HG03196 (cell line): Measurements from ENCODE around the gene HPD.
"Not testable (repeated sequence)": the region's sequence is repeated elsewhere in the genome, so short reads cannot be mapped to it uniquely, and the experiment has no call there.

Experiments
- ATAC-seq: cut with Tn5 transposase; IDR thresholded peaks from one replicate; pipeline ENCODE4 v1.9.1; 2021; ENCODE audit not compliant: unreplicated experiment

The HPD gene

DNA sequence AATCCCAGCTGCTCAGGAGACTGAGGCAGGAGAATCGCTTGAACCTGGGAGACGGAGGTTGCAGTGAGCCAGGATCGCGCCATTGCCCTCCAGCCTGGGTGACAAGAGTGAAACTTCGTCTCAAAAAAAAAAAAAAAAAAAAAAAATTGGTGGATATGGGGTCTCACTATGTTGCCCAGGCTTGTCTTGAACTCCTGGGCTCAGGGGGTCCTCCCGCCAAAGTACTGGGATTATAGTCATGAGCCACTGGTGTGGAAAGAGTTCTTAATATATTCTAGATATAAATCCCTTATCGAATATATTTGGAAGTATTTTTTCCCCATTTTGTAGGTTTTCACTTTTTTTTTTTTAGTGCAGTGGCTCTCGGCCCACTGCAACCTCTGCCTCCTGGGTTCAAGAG, 10.6 kb upstream of the HPD start:
- not testable (repeated sequence) for ATAC-seq

DNA sequence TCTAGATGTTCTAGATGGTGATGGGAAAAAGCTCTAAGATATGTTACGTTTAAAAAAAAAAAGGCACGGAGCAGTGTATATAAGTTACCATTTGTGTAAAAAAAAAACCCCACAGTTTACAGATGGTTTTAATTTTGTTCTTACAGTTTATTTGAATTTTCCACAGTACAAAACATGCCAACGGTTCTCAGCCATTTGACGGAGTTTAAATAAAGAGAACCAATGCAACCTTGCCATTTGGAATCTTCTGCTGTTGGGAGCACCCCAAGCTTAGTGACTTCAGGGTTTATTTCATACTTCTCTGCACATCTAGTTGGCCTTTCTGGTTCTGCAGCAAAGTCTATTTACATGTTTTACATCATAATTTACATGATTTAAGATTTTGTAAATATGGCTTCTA, 7.7 kb upstream of the HPD start:
- no peak for ATAC-seq

DNA sequence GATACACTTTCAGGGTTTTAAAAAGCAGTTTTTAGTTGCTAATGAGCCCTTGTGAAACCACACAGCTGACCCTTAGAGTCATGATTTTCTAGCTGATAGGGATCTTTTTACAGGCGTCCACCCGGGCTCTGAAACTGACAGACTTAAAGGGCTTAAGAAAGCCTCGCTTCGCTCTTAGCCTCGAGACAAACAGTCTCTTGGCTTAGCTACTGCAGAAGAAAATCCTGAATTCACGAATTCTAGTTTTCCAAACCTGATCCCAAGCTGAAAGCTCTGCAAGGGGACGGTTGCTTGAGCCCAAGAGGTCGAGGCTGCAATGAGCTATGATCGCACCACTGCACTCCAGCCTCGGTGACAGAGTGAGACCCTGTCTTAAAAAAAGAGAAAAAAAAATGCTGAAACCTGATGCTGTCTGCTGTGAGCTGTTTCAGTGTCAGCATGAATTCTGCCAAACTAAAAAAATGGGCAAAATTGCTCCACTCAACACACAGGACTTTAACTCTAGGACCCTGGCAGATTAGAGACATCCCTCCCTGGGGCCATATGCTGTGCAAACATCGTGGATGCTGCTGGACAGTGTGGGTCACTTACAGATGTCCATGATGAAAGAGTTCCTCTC, 3.1 kb upstream of the HPD start:
- no peak for ATAC-seq

DNA sequence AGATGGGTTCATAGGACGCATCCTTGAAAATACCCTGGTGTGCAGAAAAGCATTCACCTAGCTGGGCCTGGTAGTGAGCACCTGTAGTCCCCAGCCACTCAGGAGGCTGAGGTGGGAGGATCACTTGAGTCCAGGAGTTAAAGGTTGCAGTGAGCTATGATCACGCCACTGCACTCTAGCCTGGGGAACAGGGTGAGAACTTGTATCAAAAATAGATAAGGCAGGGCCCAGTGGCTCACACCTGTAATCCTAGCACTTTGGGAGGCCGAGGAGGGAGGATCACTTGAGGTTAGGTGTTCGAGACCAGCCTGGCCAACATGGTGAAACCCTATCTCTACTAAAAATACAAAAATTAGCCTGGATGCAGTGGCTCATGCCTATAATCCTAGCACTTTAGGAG, 2.0 kb upstream of the HPD start:
- not testable (repeated sequence) for ATAC-seq

DNA sequence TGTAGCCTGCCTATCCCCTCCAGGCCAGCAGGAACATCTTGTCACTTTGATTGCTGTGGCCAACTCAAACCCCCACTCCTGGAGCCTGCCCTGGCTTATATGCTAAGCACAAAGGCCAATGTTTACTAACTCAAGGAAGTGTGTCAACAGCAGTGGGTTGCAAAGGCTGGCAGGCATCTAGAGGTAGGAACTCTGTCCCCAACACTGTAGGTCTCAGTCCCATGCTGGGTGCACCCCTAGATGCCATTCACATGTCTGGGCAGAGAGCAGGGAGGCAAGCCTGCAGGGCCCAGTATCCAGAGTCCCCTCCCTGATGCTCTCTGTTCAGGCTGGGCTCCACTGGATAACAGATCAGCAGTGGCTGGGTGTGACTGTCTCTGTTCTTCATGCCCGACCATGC, 1.6 kb upstream of the HPD start:
- no peak for ATAC-seq

DNA sequence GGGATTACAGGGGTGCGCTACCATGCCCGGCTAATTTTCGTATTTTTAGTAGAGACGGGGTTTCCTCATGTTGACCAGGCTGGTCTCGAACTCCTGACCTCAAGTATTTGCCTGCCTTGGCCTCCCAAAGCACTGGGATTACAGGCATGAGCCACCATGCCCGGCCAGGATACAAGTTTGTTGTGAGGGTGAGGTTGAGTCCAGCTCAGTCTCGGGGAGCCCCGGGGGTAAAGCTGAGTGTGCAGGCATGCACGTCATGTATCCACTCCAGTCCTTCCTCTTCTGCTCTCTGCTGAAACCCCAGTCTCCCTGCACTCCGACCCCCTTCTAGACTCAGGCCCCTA, 369 bp downstream of the HPD start:
- no peak for ATAC-seq

DNA sequence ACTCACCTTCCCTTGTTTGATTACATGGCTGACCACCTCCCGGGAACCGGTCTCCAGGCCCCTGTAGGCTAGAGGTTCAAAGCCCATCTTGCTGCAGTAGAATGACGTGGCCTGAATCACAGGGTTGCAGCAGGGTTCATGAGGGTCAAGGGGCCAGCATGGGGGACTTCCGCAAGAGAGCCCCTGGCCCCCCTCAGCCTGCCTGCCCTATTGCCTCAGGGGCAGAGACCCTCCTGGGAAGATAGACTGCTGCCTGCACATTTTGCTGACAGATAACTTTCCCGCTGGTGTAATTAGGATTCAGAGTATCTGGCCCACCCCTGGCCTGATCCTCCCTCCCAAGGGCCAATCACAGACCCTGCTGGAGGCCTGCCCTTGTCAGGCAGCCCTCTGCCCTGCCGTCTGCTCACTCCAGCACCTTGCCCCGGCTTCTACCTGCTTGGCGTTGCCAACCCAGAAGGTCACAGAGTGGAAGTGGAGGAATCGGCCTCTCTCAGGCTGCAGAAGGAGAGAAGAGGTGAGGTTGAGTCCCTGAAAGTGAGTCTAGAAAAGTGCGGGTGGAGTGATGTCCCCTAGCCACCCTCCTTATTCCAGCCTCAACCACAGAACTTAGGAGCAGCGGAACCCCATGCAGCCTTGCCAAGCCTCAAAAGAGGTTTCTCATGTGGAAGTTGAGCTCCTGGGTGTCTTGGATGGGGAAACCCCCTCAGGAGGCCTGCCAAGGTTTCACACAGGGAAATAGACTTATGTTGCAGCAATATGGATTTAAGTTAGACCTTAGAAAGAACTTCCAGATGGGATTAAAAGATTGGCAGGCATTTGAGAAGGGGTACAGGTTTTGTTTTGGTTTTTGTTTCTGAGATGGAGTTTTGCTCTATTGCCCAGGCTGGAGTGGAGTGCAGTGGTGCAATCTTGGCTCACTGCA, 1.1 kb downstream of the HPD start:
- no peak for ATAC-seq

DNA sequence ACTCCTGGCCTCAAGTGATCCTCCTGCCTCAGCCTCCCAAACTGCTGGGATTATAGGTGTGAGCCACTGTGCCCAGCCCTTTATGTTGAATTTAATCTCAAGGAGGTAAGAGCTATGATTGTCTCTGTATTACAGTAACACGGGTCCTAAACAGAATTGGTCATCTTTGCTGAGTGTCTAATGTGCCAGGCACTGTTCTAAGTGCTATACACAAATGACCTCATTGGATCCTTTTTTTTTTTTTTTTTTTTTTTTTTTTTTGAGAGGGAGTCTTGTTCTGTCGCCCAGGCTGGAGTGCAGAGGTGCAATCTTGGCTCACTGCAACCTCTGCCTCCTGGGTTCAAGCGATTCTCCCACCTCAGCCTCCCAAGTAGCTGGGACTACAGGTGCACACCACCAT, 6.3 kb downstream of the HPD start:
- not testable (repeated sequence) for ATAC-seq

DNA sequence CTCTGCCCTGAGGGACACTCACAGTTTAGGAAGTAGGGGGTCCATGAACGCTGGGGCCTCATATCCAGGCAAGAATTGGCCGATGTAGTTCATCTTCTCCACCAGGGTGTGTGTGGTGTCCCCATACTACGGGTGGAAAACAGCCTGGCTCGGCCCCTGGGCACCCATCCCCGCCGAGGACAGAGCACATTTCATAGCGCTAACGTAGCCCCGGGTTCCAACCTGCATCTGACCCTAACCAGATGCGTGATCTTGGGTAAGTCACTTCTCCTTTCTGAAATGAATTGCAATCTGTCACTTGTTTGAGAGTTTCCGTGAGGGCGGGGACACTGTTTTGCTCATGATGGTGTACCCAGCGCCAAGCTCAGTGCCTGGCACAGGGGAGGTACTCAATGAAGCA, 9.0 kb downstream of the HPD start:
- no peak for ATAC-seq

DNA sequence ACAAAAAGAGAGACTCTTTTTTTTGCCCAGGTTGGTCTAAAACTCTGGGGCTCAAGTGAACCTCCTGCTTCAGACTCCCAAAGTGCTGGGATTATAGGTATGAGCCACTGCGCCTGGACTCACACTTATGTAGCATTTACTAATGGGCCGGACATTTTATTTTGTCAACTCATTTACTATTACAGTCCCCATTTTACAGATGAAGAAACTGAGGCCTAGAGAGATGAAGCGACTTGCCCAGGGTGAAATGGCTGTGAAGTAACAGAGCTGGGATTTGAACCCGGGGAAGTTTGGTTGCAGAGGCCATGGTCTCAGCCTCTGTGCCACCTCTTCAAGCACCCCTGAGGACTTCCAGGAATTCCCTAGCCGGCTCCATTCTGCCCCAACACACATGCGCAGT, 9.4 kb downstream of the HPD start:
- no peak for ATAC-seq

DNA sequence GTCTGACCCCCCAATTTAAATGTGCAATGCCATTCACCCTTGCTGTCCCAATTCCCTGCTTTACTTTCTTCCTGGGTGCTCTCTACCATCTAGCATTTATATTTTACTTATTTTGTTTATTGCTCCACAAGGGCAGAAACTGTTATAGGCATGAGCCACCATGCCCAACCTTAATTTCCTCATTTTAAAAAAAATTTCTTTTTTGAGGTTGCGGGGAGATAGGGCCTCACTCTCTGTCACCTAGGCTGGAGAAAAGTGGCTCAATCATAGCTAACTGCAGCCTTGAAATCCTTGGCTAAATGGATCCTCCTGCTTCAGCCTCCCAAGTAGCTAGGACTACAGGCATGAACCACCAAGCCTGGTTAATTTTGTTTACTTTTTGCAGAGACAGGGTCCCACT, 13.0 kb downstream of the HPD start:
- no peak for ATAC-seq

DNA sequence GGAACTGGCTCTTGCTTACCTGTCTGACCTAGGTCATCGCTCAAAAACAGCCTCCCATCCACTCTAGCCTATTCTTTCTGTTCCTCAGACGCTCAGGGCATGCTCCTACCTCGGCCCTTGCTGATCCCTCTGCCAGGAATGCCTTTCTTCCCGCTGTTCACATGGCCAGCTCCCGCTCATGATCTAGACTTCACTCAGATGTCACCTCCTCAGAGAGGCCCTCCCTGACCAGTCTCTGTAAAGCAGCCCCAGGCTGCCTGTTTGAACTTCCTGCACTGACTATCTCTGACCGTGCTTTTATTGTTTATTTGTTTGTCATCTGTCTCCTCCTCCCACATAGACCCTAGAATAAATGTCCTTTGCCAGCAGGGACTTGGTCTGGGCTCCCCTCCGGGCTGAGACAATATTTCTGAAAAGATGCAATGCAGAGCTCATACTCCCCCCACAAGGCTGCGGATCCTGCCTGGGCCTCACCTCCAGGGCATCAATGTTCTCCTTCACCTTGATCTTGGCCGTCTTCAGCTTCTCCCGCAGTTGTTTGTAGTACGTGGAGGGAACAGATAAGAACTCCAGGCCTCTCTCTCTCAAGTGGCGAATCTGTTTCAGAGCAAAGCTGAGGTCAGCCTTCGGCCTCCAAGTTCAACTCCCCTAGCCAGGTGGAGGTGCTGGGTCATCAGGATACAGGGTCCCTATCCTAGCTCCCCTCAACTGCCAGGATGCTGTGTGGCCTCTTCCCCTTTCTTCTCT, 15.2 kb downstream of the HPD start:
- ATAC-seq = no peak

DNA sequence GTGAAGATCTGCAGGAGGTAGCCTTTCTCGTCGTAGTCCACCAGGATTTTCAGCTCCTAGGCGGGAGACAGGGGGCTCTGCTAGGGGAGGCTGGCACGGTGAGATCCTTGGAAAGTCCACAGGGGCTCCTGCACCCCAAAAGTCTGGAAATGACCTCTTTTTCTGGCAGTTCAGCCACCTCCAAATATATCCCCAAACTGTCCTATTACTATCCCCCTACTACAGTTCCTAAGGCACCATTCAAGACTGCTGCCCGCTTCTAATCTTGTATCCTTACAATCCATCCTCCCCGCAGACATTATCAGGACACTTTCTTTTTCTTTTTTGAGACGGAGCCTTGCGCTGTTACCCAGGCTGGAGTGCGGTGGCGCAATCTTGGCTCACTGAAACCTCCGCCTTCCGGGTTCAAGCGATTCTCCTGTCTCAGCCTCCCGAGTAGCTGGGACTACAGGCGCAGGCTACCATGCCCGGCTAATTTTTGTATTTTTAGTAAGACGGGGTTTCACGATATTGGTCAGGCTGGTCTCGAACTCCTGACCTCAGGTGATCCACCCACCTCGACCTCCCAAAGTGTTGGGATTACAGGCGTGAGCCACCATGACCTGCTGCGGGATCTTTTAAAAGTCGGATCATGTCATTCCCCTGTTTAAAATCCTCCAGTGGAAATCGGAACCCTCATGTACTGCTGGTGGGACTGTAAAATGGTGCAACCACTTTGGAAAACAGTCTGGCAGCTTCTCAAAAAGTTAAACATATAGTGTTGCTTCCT, 18.5 kb downstream of the HPD start:
- ATAC-seq = no peak

DNA sequence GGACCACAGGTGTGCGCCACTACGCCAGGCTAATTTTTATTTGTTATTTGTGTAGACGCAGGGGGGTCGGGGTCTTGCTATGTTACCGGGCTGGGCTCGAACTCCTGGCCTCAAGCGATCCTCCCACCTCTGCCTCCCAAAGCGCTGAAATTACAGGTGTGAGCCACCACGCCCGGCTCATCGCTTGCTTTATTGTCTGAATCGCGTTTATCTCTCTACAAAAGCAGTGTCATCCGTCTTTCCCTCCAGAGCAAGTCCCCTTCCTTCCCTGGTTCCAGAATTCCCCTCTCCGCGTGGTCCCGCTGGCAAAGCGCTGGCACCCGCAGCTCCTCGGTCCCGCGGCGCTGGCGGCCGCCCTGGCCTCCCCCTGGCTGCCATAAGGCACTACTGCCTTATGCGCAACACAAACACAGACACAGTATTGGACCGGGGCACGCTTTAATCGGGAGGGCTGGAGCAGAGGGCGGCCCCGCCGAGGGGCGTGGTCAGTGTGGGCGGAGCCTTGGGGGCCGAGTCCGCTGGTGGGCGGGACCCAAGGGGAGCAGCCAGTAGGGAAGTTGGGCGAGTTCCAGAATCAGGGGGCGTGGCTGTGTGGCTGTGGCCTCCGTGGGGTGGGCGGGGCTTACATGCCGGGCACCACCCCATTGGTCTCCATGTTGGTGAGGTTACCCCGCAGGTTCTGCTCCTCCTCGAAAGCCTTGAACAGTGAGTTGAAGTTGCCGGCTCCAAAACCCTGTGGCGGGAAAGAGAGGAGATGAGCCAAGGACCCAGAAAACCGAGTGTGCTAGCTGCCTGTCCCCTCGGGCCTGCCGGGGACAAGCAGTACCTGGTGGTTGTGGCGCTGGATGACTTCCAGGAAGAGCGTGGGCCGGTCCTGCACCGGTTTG, 19.3 kb downstream of the HPD start:
- peak; percentile 93 for ATAC-seq

DNA sequence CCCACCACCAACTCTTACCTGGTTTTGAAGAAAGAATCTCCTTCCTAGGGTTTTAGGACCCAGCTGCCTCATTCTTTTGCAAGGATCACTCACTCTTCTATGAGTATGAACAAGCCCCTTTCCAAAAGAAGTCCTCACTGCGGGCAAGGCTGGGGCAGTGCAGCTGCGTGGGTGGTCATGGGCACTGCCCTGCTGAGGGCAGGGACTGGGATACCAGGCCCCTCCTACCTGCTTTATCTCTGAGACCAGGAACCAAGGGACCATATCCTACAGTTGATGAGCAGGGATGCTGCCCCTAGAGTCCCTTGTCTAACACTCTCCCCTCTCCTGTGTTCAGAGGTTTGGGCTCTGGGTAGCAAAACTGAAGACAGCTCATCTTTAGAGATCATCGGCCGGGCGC, 20.5 kb downstream of the HPD start:
- ATAC-seq = no peak

DNA sequence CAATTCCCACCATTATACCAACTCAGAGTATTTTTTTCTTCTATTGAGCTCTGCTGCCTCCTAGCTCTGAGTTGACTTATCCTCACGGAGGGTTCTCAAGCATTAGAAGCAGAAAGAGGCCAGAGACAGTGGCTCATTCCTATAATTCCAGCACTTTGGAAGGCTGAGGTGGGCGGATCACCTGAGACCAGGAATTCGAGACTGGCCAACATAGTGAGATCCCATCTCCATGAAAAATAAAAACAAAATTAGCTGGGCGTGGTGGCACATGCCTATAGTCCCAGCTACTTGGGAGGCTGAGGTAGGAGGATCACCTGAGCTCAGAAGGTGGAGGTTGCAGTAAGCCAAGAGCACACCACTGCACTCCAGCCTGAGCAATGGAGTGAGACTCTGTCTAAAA, 21.0 kb downstream of the HPD start:
- no peak for ATAC-seq

DNA sequence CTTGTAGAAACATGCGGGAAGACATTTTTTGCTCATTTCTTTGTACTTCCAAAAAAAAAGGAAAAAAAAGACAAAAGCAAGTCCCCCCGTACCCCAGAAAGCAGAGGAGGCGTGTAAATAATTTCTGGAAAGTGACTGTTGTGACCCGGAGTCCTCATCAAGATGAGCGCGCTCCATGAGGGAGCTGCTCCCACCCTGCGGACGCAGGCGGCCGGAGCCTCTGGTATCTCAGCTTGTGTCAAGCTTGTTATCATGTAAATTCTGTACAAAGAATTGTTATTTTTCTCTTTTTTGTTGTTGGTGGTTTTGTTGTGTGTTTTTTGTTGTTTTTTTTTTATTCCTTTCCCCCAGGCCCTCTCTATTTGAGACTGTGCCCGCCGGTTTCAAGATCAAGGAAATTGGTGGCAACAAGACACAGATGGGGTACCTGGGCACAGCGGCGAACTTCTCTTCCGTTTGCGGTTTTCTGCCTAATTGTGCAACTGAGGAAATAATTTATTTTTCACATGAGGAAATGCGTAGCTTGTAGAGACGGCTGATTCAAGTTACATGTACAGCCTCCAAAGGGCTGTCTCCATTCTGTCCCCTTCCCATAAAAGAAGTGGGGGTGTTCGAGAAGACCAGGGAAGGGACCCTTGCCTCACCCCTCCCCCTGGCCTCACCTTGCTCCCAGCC, 27.0 kb downstream of the HPD start:
- no peak for ATAC-seq

DNA sequence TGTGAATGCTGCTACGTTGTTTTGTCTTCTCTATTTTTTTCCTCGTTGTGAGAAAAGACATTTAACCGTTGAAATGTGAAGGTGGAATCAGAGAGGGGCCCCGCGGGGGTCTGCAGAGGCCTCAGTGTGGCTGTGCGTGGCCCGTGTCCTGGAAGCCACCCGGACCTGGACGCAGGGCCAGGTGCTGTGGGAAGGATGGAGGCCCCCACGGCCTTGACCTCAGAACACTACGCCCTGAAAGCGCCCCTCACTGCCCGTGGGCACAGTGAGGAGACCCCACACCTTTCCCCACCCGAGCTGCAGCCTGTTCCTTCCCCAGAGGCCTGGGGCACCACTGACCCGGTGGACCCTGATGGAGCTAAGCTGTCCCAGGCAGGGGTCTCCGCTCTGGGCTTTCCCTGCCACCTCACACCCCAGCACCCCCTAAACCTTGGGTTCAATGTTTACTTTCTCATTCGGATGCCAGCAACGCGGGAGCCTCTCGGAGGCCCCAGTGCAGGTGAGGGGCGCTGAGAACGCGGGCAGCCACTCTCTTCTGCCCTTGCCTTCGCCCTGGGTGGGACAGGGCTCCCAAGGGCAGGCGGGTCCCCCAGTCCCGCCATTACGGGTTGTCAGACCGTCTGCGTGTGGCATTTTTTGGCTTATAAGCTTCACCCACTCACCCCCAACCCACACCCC, 27.9 kb downstream of the HPD start:
- no peak for ATAC-seq

DNA sequence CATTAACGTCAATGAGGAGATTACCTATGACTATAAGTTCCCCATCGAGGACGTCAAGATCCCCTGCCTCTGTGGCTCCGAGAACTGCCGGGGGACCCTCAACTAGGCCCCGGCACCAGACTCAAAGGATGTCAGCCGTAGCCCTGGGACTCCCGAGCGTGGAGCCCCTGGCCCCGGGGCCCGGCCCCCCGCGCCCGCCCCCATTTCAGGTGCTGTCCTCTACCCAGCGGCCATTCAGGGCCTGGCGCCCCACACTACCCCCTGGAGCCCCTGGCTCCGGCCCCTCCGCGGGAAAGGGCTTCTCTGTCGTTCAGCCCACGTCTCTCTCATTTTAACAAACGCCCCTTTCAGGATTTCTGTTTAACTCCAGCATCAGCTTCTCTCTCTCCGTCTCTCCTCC, 28.5 kb downstream of the HPD start:
- ATAC-seq = no peak
